HL-60/S4 (cell line): ENCODE data around the gene SOX11.

ENCODE experiments used
- in situ Hi-C: fragments of 300-500 bp; cut with MboI; formaldehyde crosslinking; loops from 2 replicates; pipeline ENCODE4 v1.14.3; 2022; ENCODE audit warnings: low sequenced_read_pairs

Gene SOX11

GRCh38 chr2:5691221-5691984 is 781 bp upstream of the SOX11 start:
- in situ Hi-C loops: no loop called here

DNA sequence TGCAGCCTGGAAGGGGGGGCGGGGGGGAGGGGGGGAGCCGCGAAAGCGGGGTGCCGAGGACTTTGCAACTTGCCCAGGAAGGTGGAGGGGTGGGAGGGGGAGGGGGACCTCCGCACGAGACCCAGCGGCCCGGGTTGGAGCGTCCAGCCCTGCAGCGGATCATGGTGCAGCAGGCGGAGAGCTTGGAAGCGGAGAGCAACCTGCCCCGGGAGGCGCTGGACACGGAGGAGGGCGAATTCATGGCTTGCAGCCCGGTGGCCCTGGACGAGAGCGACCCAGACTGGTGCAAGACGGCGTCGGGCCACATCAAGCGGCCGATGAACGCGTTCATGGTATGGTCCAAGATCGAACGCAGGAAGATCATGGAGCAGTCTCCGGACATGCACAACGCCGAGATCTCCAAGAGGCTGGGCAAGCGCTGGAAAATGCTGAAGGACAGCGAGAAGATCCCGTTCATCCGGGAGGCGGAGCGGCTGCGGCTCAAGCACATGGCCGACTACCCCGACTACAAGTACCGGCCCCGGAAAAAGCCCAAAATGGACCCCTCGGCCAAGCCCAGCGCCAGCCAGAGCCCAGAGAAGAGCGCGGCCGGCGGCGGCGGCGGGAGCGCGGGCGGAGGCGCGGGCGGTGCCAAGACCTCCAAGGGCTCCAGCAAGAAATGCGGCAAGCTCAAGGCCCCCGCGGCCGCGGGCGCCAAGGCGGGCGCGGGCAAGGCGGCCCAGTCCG is 540 bp downstream of the SOX11 start:
- in situ Hi-C loops: no loop called here

DNA sequence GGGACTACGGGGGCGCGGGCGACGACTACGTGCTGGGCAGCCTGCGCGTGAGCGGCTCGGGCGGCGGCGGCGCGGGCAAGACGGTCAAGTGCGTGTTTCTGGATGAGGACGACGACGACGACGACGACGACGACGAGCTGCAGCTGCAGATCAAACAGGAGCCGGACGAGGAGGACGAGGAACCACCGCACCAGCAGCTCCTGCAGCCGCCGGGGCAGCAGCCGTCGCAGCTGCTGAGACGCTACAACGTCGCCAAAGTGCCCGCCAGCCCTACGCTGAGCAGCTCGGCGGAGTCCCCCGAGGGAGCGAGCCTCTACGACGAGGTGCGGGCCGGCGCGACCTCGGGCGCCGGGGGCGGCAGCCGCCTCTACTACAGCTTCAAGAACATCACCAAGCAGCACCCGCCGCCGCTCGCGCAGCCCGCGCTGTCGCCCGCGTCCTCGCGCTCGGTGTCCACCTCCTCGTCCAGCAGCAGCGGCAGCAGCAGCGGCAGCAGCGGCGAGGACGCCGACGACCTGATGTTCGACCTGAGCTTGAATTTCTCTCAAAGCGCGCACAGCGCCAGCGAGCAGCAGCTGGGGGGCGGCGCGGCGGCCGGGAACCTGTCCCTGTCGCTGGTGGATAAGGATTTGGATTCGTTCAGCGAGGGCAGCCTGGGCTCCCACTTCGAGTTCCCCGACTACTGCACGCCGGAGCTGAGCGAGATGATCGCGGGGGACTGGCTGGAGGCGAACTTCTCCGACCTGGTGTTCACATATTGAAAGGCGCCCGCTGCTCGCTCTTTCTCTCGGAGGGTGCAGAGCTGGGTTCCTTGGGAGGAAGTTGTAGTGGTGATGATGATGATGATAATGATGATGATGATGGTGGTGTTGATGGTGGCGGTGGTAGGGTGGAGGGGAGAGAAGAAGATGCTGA is 1.4 kb downstream of the SOX11 start:
- in situ Hi-C loops: no loop called here

DNA sequence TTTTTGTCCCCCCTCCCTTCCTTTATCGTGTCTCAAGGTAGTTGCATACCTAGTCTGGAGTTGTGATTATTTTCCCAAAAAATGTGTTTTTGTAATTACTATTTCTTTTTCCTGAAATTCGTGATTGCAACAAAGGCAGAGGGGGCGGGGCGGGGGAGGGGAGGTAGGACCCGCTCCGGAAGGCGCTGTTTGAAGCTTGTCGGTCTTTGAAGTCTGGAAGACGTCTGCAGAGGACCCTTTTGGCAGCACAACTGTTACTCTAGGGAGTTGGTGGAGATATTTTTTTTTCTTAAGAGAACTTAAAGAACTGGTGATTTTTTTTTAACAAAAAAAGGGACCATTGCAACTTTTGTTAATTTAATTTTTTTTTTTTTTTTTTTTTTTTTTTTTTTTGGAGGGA is 2.1 kb downstream of the SOX11 start:
- in situ Hi-C loops: no loop called here

GRCh38 chr2:5695654-5696403 is 3.6 kb downstream of the SOX11 start:
- in situ Hi-C loops: no loop called here

- in situ Hi-C loops: no loop called here
Measured at GRCh38 chr2:5696404-5696944, 4.3 kb downstream of the SOX11 start.

DNA sequence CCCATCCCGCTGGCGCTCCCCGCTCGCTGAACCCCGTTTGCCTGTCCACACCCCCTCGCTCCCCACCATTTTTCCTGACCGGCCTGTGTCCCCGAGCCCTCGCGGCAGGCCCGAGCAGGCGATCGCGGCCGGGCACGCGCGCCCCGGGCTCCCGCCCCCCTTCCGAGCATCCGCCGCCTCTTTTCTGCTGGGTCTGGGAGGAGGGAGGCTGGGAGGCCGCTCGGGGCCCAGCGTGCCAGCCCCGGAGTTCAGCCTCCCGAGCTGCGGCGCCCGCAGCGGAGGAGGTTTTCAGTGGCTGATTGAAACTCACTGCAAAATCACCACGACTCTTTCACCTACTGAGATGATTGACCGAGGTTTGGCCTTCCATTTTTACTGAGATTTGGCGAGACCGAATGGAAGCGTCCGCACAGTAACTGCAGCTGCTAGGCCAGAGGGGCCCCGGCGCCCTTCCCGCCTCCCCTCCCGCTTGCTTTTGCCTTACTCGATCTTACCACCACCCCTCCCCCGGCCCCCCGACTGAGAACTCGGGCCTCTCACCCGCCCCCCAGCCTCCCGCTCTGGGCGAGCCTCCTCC is 4.8 kb downstream of the SOX11 start:
- in situ Hi-C loops: no loop called here

DNA sequence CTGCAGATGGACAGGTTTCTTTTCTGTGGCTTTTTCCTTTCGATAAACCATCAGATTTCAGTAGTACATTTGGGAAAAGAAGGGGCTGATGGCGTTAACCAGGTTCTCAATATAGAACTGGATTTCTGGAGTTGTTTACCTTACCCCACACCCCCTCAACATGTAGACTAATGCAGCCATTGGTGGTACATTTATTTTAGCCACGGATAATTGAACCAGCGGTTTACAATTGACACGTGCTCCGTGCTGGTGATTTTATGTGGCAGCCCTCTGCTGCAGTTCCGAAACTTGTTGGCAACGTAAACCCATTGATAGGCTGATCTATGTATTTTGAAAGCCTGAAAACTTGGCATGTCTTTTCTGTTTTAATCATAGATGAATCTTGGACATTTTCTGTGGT is 5.4 kb downstream of the SOX11 start:
- in situ Hi-C loops: no loop called here

- in situ Hi-C loops: no loop called here
Measured at GRCh38 chr2:5698134-5698533, 6.0 kb downstream of the SOX11 start.

DNA sequence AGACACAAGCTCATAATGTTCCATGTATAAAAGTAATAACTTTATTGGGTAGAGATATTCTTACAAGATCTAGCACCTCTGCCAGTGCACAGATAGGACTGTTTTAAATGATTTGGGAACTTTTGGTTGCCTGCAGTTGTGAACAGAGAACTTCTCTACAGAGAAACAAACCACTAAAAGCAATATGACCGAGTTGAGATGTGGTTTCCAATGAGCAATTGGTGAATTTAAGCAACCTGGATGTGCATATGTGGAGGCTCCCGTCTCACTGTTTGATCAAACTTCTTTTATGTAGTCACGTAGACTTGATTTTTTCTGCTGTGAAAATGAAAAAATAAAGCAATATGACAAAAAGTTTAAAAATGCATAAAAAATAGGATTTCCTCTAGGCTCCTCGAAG is 7.8 kb downstream of the SOX11 start:
- in situ Hi-C loops: no loop called here

DNA sequence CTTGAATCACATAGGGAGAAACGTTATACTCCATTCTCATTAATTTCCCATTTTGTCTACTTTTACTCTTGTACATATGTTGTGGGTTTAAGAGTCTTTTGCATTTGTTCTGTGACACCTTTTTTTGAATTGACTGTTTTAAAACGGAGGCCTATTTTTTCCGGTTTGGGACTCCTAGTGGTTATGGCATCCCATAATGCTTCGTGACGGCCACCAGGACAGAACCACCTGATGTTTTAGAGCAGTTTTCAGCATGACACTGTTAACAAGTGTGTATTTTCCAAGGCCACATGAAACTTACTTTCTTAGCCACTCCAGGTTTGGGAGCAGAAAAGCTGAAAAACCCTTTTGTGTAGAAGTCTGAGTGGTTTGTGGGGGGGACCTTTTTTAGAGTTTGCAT is 8.4 kb downstream of the SOX11 start:
- in situ Hi-C loops: no loop called here

DNA sequence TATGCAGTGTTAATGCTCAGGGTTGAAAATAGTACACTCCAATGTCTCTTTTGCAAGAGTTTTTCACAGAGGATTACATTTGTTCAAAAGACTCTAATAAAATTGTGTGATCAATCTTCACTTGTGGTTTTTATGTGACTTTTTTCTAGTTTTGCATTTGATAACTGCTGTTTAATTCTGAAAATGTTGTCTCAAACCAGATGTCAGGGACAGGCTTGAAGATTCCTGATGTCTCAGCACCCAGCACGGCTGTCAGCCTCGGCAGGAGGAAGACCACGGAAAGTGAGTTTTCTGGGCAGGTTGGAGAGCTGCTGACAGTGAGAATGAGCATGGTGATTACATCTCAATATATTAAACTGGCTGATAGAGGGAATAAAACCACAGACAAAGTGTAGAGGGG is 9.1 kb downstream of the SOX11 start:
- in situ Hi-C loops: no loop called here

GRCh38 chr2:5703166-5703565 is 11.0 kb downstream of the SOX11 start:
- in situ Hi-C loops: no loop called here

DNA sequence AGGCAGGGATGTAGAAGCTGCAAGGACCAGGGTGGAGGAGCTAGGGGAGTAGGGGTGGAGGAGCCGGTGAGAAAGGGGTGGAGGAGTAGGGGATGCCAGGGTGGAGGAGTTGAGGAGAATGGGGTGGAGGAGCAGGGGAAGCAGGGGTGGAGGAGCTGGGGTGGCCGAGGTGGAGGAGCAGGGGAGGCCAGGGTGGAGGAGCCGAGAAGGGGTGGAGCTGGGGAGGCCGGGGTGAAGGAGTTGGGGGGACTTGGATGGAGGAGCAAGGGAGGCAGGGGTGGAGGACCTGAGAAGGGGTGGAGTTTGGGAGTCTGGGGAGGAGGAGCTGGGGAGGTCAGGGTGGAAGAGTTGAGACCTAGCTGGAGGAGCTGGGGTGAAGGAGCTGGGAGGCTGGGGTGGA is 13.3 kb downstream of the SOX11 start:
- in situ Hi-C loops: no loop called here

DNA sequence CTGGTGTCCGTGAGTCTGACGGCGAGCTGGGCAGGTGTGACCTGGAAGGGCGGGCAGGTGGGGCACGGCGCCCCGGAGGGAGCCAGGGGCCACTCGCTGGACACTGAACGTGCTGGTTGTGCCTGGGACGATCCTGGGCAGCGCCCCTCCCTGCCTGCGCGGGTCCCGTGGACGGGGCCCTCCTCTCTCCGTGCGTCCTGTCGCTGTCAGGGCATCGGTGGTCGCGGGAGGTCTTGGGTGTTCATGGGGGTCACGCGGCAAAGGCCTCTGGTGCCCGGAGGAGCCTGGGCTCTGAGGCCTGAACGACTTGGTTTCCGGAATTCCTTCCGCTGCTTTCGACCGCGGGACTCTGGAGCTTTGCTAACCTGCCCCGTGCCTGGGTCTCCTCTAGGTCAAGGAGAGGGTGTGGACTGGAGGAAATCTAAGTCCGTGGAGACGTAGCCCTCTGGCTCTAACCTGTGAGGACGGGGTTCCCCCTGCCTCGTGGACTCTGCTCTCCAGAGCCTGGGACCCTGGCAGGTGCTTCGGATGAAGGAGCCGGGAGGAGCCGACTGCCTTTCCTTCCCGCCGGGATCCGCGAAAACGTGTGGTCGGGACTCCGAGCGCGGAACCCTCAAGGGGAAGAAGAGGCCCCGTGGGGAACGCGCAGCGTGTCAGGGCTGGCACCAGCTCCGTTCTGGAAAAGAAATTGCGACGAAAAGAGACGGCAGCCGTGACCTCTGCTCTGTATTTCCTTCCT is 14.7 kb downstream of the SOX11 start:
- in situ Hi-C loops: no loop called here

DNA sequence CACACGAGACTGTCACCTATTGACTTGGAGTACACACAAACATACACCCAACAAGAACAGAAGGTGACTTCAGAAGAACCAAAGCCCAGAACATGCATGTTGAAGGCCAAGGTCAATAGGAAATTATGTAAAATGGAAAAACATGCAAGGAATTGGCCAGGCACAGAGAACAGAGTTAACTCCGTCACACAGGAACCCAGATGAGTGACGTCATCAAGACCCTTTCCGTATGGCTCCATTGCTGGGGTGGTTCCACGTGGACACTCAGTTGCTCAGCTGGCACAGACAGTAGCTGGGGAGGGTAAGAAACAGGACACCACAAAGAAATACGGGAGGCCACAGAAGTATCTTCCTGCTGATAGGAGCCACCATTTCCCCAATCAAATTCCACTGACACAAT is 18.4 kb downstream of the SOX11 start:
- in situ Hi-C loops: no loop called here

DNA sequence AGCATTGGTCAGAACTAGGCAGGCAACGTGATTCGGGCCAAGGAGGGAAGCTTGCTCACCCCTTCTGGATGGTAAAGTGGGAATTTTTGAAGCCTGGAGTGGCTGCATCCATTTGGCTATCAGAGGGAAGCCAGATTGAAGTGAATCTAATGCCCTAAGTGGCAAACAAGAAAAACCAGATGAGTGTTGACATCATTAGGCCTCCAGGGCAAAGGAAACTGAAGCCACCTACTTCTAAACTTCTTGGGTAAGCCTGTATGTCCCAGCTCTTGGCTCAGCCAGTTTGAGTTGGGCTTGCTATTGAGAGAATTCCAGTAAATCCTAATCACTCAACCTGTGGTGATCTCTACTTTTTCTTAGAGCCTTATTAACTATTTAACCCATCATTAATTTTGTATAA is 20.9 kb downstream of the SOX11 start:
- in situ Hi-C loops: no loop called here

- in situ Hi-C loops: no loop called here
Measured at GRCh38 chr2:5719629-5720334, 27.6 kb downstream of the SOX11 start.

GRCh38 chr2:5720426-5720825 is 28.2 kb downstream of the SOX11 start:
- in situ Hi-C loops: no loop called here
